ENCODE measurements around the gene ESYT2.

DNA sequence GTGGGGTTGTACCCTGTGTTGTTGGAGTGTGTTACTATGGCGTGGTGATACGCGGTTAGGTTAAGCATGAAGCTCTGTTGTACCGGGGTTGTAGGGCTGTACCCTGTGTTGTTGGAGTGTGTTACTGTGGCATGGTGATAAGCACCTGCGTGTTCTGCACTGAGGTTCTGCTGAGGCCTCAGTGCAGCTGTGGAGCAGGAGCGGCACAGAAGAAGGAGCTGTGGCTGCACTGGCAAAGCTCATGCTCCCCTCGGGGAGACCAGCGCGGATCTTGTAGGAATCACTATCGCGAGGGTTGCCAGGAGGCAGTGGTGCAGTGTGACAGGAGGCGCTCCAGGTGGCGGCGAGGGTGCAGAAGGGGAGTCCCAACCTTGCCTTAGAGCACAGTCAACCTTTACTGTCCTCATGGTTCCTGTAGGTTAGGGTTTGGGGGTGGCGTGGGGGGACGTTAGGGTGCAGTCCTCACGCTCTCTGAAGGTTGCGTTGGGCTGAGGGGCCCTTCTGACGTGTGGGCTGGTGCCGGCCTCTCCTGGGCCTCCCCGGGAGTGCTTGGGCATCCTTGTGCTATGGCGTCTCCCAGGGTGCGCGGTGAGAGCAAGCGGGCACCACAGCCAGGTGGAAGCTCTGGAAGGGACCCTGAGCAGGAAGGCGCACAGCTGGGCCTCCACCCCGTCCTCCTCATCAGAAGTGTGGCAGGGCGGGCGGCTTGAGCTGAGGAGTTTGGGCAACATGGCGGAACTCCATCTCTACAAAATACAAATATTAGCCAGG lies 38.1 kb upstream of the ESYT2 start:
- TF ChIP-seq, protein P1, sequence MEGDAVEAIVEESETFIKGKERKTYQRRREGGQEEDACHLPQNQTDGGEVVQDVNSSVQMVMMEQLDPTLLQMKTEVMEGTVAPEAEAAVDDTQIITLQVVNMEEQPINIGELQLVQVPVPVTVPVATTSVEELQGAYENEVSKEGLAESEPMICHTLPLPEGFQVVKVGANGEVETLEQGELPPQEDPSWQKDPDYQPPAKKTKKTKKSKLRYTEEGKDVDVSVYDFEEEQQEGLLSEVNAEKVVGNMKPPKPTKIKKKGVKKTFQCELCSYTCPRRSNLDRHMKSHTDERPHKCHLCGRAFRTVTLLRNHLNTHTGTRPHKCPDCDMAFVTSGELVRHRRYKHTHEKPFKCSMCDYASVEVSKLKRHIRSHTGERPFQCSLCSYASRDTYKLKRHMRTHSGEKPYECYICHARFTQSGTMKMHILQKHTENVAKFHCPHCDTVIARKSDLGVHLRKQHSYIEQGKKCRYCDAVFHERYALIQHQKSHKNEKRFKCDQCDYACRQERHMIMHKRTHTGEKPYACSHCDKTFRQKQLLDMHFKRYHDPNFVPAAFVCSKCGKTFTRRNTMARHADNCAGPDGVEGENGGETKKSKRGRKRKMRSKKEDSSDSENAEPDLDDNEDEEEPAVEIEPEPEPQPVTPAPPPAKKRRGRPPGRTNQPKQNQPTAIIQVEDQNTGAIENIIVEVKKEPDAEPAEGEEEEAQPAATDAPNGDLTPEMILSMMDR (IDR thresholded peaks at IDR 0.05) = no peak
- no peak for TF ChIP-seq RFX5 (IDR thresholded peaks at IDR 0.05; ENCODE audit: low read length)
- TF ChIP-seq SMC3 (IDR thresholded peaks at IDR 0.05; ENCODE audit: low read depth, low read length) = no peak
- TF ChIP-seq CHD2 (IDR thresholded peaks at IDR 0.05; ENCODE audit: low read length, partially characterized antibody) = no peak

Measured in SK-N-SH (cell line).